ENCODE results near the gene SIT1.

- TF ChIP-seq POLR2A (IDR thresholded peaks at IDR 0.05): no peak
- TF ChIP-seq CTCF (IDR thresholded peaks at IDR 0.05): no peak
- TF ChIP-seq POLR2AphosphoS5 (IDR thresholded peaks at IDR 0.05; ENCODE audit: insufficient read depth in 1 of 2, low read depth in 1 of 2): no peak
Measured at GRCh38 chr9:35608221-35608620, 42.5 kb downstream of the SIT1 start.
